ENCODE measurements around the gene EVL.

Gene EVL

GRCh38 chr14:100088226-100088625 is 23.0 kb downstream of the EVL start:
- no peak for DNase-seq

- no peak for DNase-seq
Measured at GRCh38 chr14:100091386-100091785, 26.2 kb downstream of the EVL start.

- DNase-seq, result no peak
Measured at GRCh38 chr14:100092832-100093231, 27.6 kb downstream of the EVL start.

GRCh38 chr14:100093319-100093718 is 28.1 kb downstream of the EVL start:
- no peak for DNase-seq

- DNase-seq, result no peak
Measured at GRCh38 chr14:100096656-100097055, 31.4 kb downstream of the EVL start.

GRCh38 chr14:100098171-100098570 is 32.9 kb downstream of the EVL start:
- DNase-seq, result no peak

- no peak for DNase-seq
Measured at GRCh38 chr14:100100032-100100703, 34.9 kb downstream of the EVL start.

GRCh38 chr14:100102156-100102785 is 37.0 kb downstream of the EVL start:
- no peak for DNase-seq

GRCh38 chr14:100103250-100104005 is 38.2 kb downstream of the EVL start:
- no peak for DNase-seq

- DNase-seq, result no peak
Measured at GRCh38 chr14:100104006-100104352, 38.8 kb downstream of the EVL start.

- no peak for DNase-seq
Measured at GRCh38 chr14:100104523-100105300, 39.5 kb downstream of the EVL start.

GRCh38 chr14:100105357-100106169 is 40.3 kb downstream of the EVL start:
- DNase-seq, result no peak

GRCh38 chr14:100106250-100107112 is 41.3 kb downstream of the EVL start:
- DNase-seq, result no peak

GRCh38 chr14:100107236-100107635 is 42.0 kb downstream of the EVL start:
- no peak for DNase-seq

GRCh38 chr14:100108042-100108825 is 43.0 kb downstream of the EVL start:
- peak; percentile 58 for DNase-seq

GRCh38 chr14:100108840-100109593 is 43.8 kb downstream of the EVL start:
- DNase-seq, result no peak

GRCh38 chr14:100109594-100109955 is 44.4 kb downstream of the EVL start:
- DNase-seq, result no peak

GRCh38 chr14:100110816-100111215 is 45.6 kb downstream of the EVL start:
- no peak for DNase-seq

- no peak for DNase-seq
Measured at GRCh38 chr14:100111931-100112704, 46.9 kb downstream of the EVL start.
